HG03521 (cell line): ENCODE results near the gene FYCO1.

Experiments used
- ATAC-seq: cut with Tn5 transposase; IDR thresholded peaks from one replicate; pipeline ENCODE4 v1.9.1; 2021; ENCODE audit warnings: mild to moderate bottlenecking, moderate library complexity; ENCODE audit not compliant: unreplicated experiment

Gene FYCO1

DNA sequence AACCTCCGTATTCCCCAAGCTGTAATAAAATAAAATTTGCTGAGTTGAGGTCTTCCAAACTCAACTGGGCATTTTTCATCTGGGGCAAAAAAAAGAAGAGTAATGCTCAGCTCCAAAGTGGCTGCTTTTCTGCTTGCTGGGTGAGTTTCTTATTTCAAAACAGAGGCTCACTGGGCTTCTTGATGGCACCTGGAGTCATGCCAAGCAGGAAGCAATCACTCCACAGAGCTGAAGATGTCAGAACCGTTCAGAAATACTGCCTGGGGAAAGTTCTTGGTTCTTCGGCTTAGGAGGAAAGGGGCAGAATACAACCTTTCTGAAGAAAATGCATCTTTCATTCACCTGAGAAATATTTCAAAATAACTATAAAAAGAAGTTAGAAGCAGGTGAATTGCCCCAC is 105.2 kb downstream of the FYCO1 start:
- no peak for ATAC-seq

DNA sequence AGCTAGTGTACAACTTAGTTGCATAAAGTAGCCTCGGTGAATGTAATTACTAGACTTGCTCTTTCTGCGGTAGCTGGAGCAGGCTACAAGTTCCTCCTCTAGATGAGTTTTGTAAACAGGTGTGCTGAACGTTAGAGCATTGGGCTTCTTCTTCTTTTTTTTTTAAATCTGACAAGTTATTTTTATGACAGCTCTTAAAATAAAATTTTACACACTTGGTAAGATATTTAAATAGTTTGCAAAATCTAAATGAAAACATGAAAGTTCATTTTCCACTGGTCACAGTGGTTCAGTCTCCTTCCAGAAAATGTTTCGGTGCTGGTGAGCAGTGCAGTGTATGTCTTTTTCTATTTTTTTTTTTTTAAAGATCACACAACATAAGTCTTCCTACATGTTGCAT is 106.3 kb downstream of the FYCO1 start:
- no peak for ATAC-seq

DNA sequence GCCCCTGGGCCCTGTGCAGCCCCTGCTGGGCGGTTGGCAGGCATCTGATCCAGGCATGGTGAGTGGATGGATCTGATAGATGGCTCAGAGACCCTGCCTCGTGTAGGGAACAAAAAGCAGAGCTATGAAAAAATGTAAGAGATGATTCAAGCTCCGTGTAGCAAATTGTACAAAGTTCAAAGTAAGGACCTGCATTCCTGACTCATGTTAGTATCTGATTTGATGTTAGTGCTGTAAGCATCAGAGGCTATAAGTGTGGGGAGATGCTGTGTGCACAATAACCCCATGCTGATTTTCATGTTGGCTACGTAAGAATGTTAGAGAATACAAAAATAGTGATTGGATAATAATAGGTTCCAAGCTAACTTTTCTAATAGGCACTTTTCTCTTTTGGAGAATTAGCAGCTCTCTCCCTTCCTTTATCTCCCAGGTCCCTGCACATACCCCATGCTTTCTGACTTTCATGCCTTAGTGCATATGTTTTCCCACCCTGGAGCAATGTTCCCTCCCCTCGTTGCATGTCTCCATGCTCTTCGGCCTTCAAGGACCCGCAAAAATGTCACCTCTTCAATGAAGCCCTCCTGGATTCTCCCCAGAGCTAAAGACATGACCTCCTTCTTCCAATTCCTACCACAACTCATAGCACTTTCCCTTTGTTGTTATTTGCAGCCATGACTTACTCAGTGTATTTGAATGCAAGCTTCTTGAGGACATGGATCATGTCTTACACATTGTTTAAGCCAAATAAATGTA is 107.7 kb downstream of the FYCO1 start:
- ATAC-seq: no peak

DNA sequence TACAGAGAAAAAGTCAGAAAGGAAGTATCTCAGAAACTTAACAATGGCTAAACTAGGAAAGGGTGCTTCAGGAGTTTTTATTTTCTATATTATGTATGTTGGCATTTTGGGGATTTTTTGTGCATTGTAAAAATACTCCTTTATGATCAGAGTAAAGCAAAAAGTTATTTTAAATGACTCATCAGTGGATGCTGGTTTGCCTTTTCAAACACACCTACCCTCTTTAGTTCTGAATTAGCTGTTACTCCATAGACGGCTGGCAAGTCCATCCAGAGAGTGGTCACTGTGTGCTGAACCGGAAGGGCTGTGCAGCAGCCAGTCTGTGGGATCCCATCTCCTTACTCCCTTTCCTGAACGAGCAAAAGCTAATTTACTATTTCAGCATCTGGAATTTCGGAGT is 108.3 kb downstream of the FYCO1 start:
- no peak for ATAC-seq

DNA sequence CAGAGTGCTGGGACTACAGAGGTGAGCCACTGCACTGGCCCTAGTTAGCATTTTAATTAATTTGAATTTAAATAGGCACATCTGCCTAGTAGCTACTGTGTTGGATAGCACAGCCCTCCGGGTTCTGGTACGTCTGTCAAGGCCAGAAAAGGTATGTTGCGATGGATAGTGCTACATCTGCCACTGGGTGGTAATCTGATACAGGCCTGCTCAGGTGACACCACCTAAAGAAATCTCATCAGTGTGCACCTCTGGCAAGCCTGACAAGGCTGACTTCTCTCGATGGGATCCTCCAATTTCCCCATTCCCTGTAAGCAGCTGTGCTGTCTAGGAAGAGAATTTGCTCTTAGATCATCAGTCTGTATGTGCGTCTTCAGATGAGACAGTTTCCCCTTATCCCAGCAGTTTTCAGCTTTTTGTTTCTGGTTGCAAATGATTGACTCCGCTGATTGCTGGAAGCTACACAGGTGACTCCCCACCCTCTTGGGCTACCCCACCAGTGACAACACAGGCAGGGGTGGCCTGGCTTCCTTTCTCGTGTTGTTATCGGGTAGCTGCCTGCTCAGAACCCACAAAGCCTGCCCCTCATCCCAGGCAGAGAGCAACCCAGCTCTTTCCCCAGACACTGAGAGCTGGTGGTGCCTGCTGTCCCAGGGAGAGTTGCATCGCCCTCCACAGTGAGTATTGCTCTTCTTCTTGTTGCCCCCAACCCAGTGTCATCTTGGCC is 109.5 kb downstream of the FYCO1 start, which contains the start of gene CCR9:
TSS of gene CCR9 (plus strand) at position 565 of the 727 bp plus-strand sequence. CDS start 8,391 bp downstream, outside the sequence.
- ATAC-seq: no peak

DNA sequence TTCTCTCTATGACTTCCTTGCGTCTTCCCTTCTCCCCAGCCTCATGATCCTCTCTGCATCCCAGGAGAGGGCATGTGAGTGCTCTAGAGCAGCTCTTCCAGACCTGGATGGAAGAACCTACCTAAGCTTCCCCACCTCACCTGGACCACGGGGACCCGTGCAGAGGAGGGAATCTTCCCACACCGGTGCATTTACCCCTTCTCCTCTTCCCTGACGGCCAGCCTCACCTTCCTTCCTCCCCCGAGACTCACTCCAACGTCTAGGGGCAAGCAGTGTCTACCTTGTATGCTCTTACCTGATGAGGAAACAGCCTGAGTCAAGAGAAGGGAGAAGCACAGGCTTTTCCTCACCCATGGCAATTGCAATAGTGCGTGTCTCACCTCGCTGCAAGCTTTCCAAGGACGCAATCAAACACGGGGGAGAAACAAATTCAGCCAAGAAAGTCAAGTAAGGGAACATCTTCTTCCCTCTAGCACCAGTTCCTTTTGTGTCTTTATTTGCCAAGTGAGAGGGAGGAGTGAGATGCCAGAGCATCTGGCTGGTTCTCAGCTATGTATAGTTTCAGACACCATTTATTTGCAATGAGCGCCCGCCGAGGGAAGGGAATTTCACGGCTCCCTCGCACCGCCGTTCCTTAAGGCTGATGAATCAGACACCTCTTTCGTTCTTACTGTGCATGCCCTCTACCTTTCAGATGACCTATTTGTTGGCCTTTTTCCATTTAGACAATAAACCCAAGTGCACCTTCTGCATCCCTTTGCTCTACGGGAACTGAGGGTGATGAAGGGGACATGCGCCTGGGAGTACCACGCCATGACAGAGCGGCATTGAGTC is 111.0 kb downstream of the FYCO1 start:
- no peak for ATAC-seq

DNA sequence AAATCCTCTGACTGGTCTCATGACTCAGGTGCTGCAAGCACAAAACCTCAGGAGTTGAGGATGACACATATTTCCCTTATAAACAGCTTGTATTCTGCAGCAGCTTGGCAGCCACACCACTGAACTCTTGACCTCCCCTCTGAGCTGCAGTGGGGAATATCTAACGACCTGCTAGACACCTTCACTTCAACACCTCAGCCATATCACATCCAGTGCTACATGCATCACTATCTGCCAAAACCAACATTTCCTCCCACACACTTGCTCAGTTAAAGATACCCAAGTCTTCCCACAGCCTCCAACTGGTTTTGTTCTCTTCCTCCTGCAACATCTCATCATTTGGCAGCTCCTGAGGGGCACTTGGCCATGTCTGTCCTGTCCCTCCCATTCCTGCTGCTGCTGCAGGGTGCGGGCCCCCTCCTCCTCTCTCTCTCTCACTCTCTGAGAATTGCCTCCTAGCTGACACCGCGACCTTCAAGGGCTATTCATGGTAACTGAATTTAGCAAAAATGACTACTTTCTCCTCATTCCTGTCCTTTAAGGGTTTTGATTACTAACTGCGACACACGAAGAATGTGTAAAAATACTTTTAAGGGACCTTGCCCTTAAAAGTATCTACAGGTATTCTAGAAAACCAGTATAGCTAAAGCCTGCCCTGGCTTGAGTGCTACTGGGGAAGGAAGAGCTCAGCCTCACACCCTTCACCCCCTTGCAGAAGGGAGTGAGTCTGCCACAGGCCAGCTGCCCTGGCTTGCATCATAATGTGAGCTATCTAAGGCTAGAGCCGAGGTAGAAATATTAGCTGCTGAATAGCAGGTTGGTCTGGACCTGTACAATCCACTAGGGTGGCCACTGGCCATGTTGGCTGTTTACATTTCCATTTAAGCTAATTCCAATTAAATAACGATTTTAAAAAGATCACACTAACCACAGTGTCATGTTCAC is 114.3 kb downstream of the FYCO1 start:
- no peak for ATAC-seq

DNA sequence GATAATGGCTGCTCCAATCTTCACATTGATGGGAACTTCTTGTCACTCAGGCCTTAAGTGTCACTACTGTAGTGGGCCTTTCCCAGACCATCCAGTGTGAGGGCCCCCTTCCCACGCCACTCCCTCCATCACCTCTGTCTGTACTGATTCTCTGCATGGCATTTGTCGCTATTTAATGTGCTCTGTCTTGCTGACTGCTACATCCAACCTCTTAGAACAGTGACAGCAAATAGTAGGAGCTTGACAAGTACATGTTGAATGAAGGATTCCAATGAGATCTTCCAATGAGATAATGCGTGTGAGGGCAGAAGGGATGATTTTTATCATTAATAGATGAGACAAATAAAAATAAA is 114.9 kb downstream of the FYCO1 start:
- no peak for ATAC-seq

DNA sequence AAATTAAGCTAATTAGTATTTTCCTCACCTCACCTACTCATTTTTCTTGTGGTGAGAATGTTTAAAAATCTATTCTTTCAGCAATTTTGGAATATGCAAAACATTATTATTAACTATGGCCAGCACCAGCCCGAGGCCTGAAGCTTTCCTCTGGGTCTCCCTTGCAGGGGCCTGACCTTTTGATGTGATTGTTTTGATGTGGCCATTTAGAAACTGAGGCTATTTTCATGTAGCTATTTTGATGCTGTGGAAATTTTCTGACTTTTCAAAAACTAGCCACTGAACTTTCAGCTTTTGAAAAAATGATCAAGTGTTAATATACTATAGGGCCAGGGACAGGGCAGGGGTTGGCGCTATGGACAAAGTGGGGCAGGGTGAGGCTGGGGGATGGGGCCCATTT is 117.5 kb downstream of the FYCO1 start:
- ATAC-seq: no peak

DNA sequence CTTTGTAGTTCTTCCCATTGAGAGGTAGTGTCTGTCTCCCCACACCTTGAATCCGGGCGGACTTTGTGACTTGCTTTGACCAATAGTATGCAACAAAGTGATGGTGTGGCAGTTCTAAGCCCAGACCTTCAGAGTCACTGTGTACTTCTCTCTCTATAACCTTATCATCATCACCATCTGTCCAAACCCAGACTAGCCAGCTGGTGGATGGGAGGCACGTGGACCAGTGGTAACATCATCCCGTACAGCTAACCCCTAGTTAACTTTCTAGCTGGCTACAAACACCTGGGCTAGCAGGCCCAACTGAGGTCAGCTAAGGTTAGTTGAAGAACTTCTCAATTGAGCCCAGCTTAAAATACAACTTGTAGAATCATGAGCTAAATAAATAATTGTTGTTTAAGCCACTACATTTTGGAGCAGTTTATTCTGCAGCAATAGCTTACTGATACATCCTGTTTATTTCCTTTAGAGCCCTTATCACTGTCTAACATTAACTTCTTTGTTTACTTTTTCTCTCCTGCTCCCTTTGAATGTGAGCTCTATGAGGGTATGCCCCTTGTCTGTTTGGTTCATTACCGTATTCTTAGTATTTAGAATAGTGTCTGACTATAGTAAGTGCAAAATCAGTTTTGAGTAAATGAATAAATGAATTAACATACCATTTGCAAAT is 120.8 kb downstream of the FYCO1 start:
- ATAC-seq: no peak

DNA sequence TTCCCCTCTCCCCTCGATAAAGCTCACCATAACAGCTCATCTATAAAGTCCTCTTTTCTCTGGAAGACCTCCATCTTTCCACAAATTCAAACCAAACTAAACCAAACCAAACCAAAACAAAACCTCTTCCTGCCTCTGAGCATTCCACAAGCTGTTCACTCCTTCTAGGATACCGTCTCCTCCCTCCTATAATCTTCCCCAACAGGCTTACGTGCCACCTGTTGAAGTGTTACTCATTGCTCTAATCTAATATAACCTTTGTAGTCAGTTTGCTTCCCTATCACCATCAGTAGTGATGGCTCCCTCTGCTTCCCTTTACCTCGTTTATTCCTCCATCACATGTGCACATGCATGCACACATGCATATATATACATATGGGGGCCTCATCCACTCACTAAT is 122.0 kb downstream of the FYCO1 start:
- ATAC-seq: no peak

DNA sequence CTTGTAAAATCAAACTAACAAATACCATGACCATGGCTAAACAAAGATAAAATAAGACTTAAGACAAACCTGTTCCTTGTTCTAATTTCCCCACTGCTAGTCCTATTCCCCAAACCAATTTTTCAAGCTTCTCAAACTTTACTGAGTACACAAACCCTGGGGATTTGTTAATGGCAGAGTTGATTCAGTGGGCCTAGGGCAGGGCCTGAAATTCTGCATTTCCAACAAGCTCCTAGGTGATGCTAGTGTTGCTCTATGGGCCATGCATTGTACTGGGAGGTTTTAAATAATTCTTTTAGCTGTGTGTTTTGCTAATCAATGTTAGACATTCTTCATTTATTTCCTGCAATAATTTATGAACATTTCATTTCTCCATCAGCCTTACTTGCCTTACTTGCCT is 122.6 kb downstream of the FYCO1 start:
- ATAC-seq: no peak

DNA sequence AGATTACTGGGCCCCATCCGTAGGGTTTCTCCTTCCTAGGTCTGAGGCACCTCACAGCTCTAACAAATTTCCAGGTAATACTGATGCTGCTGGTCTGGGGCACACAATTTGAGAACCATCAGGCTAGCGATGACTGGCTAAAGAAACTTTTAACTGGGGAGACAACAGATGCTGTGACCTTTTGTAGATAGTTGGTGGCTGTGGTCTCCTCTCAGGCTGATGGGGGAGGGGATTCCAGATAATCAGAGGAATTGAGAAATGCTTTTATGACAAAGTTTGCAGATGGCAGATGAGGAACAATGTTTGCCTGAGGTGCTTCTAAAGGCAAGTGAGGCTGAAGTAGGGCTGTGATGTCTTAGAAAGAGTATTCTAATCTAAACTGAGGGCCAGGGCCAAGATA is 123.1 kb downstream of the FYCO1 start:
- ATAC-seq: no peak

DNA sequence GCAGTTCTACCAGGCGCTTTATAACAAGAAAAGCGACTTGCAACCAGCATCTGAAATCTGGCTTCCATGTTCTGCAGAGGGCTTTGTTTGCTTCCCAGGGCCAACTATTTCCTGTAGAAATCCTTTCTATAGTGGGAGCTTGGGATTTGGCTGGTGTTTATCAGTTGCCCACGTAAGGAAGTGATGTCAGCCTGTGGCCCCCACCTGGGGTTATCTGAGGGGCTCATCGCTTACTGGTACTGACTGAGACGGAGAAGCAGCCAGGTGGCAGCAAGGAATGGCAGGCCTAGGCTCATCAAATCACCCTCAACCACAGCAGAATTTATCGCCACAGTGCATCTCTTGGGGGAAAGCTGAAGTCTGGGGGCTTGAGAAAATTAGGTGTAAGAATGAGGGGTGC is 123.8 kb downstream of the FYCO1 start:
- ATAC-seq: no peak

DNA sequence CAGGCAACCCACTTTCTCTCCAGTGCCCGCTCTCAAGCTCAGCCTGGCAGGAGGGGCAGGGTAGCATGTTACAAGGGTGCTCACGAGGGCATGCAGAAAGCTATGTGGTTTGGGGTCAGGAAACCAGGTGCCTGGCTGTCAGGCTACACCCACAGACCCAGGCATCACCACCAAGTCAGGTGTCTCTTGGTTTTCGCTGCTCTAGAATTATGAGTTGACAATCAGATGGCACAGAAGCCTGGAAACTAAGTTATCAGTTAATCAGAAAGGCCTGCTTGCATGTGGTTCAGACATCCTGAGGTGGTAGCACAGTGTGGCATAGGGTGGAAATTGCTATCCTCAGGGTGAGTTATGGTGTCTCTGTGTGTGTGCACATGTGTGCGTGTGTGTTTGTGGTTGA is 125.5 kb downstream of the FYCO1 start:
- ATAC-seq: no peak

DNA sequence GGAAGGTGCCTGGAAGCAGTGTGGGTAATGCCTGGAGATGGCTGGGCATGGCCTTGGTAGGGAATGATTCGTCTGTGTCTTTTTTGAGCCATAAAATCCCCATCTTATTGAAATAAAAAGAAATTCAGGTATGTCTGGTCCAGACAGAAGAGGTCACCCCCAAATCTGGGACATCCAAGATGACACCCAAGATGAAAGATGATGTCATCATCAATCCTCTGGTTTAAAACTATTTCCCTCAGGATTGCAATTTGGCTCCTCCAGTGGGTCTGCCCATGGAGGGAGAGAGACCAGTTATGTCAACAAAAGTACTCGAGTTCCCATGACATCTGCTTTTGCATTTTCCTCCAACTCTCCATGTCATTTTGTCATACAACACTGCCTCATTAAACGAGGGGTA is 126.0 kb downstream of the FYCO1 start:
- ATAC-seq: no peak

DNA sequence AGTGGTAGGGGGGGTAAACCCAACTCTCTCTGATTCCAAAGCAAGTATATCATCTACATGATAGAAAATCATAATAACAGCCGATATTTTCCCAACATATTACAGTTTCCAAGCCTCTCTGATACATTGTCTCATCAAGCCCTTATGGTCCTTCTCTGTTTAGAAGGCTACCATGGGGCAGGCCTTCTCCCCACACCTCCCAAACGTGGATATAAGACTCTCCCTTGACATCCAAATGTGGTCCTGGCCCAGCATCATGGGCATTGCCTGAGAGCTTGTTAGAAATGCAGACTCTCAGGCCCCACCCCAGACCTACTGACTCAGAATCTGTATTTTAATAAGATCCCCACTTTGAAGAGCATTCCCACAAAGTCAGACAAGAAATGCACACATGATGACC is 127.0 kb downstream of the FYCO1 start:
- no peak for ATAC-seq

DNA sequence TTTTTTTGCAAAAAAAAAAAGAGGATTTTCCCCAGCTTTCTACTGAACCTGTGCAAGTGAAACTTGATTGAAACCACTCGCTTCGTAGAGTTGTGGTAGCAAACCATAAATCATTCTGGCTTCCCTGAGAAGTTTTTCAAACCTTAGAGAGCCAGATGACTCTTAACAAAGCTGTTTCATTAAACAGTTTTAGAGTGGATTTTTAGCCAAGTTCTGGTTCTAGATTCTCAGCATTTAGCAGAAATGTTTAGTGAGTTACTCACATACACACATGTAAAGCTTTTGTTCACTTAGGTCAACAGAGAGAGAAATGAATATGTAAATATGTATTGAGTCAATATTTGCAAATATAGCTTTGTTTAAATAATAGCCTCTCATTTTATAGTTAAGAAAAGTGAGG is 127.4 kb downstream of the FYCO1 start:
- no peak for ATAC-seq
